ENCODE results near the gene PCDHGB7.

DNA sequence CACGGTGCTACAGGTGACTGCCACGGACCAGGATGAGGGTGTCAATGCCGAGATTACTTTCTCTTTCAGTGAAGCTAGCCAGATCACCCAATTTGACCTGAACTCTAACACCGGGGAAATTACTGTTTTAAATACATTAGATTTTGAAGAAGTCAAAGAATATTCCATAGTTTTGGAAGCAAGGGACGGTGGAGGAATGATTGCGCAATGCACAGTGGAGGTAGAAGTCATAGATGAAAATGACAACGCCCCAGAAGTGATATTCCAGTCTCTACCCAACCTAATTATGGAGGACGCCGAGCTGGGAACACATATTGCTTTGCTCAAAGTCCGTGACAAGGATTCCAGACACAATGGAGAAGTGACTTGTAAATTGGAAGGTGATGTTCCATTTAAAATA is 28.8 kb upstream of the PCDHGB7 start:
- TF ChIP-seq POLR2A (IDR thresholded peaks at IDR 0.05; ENCODE audit: low read depth, low read length) (no peak), POU2F2 (IDR thresholded peaks at IDR 0.05; ENCODE audit: low read depth, low read length) (no peak), TAF1 (IDR thresholded peaks at IDR 0.05; ENCODE audit: low read depth, low read length) (no peak), POLR2AphosphoS5 (IDR thresholded peaks at IDR 0.05; ENCODE audit: low read depth, low read length) (no peak), SPI1 (IDR thresholded peaks at IDR 0.05; ENCODE audit: low read depth, low read length) (no peak), PAX5 (IDR thresholded peaks at IDR 0.05; ENCODE audit: insufficient read depth, low read length, severe bottlenecking) (no peak)

Data from GM12891 (cell line).